GM18868 (cell line): Measurements from ENCODE around the gene ADARB2.
A peak's percentile ranks its signal among the peaks of the same experiment; 100 is the strongest.
"Not testable (repeated sequence)": the region's sequence is repeated elsewhere in the genome, so short reads cannot be mapped to it uniquely, and the experiment has no call there.

ENCODE experiments used
- ATAC-seq: cut with Tn5 transposase; IDR thresholded peaks from one replicate; pipeline ENCODE4 v1.9.1; 2021; ENCODE audit warnings: mild to moderate bottlenecking, moderate library complexity; ENCODE audit not compliant: unreplicated experiment

Gene ADARB2

GRCh38 chr10:1475098-1475591, 262.2 kb downstream of the ADARB2 start:
- no peak for ATAC-seq

DNA sequence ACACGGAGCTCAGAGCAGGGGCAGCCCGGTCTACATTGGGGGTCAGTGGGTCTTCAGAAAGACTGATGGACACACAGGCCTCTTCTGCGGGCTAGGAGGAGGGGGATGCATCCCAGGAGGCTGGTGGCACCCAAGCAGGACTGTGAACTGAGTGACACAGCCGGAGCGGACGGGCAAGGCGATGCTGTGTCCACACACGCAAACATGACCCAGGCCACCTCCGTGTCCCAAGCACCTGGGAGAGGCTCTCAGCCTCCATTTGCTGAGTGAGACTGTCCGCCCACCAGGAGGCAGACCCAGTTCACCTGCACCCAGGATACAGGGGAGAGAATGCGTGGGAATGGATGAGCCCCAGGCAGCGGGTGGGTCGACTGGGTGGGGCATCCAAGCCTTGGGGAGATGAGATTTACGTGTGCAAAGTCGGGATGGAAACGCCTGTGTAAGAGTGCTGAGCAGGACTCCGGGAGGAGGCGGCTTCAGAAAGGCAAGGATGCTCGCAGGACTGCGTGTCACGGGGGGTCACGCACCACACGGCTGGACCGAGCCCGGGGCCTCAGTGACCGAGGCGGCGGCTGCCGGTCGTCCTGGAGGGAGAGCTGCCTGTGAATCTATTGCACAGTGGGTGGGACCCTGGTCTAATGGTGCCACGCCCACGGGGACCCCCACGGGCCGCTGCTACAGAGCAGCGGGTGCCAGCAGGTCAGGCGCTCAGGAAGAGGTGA, 262.8 kb downstream of the ADARB2 start:
- no peak for ATAC-seq

GRCh38 chr10:1473874-1474273, 263.5 kb downstream of the ADARB2 start:
- ATAC-seq: no peak

GRCh38 chr10:1472178-1472958, 265.0 kb downstream of the ADARB2 start:
- no peak for ATAC-seq

GRCh38 chr10:1468811-1469210, 268.5 kb downstream of the ADARB2 start:
- no peak for ATAC-seq

DNA sequence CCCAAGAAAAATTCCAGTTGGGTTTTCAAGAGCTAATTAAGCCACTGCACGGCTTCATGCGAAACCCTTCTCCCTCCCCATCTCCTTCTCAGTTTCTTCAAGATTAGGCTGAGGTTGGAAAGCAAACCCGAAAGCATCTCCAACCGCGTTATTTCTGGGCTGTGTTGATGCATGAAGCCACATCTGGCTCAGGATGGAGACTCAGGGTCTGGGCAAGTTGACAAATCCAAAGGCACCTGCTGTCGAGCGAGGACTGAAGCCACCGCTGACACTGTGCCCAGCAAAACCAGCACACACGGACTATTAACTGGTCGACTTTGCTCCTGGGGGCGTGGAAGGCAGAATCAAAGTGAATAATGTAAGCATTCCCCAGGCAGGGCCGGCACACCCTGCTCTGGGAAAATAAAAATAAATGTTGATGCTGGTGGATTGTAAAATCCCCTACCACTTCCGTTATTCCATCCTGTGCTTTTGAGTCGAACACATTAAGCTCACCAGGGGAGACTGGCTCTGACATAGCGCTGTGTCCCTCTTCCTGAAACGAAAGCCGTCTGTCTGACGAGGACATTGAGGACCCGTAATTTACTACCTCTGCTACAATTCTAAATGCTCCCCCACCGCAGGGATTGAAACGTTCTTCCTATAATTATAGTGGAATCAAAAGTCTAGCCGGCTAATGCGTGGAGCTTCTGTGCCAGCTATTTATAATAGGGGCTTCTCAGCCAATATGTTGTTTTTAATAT, 269.8 kb downstream of the ADARB2 start:
- no peak for ATAC-seq

DNA sequence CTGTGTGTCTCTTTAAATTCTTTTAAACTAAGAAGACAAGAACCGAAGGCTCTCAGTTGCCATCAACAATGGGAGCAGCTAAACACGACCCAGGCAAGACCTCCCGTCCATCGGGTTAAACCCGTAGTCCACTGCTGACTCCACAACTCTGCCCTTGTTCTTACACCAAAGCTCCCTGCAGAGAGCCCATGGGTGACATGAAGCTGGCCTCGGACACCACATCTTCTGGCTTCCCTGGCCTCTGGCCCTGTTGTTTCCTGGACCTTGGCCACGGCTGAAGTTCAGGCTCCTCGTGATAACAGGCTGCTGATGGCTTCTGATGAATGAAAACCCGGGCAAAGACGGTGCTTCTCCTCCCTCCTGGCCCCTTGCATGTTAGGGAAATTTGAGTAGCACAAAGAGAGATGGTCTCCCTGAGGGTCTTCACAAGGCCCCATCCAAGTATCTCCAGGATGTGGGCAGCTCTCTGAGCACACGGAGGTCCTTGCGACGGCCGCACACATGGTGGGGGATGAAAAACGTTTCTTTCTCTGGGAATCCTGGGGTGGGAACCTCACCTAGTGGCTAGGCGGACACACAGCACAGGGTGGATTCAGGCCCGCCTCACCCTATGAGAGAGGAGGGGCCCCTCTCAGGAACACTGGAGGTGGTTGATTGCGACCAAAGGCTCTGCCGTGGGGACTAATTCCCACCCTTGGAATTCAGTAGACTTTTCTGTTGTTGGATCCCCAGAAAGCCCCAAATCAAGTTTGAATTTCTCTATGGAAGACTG, 271.1 kb downstream of the ADARB2 start:
- no peak for ATAC-seq

DNA sequence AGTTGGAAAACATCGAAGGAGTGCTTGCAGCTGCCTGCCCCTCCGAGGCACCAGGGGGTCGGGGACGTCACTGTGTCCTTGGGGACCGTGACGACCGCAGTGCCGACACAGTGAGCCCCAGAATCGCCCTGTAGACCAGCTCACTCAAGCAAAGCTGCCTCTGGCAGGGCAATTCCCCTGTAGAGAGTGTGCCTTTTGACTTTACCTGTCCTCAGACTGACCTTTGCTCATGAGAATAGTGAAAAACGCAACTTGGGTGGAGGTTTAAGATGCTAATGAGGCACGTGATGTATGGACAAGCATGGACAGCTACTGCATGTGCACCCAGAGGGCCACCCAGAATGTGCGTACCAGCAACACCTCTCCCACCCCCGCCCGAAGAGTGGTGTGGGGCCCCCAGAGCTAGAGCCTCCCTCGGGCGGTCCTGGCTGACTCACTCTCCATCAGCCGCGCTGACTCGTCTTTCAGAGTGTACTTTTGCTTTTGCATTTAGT, 271.9 kb downstream of the ADARB2 start:
- peak; percentile 53 for ATAC-seq

DNA sequence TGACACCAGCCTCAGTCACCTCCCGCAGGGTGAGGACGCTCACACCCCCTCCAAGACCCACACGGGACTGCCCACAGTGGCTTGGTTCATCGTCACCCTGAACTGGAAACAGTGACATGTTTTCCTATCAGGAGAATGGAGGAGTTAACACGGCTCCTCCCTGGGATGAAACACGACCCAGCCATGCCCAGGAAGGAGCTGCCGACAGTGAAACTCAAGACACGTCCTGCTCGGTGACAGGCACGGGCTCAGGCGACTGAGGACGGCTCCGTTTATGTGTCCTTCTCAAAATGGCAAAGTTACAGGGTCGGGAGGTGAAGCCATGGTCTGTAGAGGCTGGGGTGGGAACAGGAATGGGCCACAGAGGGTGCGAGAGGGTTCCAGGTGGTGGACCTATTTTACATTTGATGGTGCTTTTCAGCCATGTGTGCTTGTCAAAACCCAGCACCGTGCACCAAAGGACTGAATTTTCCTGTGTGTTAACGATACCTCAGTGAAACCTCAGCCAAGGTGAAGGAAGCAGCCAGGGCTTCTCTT, 272.4 kb downstream of the ADARB2 start:
- ATAC-seq: peak; percentile 11

DNA sequence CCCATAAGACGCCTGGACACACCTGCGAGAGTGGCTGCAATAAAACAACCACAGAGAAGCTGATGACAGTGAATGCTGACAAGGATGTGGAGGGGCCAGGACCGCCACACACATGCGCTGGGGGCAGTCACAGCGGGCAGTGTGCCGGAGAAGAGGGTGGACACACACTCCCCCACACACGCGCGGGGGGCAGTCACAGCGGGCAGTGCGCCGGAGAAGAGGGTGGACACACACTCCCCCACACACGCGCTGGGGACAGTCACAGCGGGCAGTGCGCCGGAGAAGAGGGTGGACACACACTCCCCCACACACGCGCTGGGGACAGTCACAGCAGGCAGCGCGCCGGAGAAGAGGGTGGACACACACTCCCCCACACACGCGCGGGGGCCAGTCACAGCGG, 273.4 kb downstream of the ADARB2 start:
- not testable (repeated sequence) for ATAC-seq

- no peak for ATAC-seq
These were observed 274.2 kb downstream of the ADARB2 start for GRCh38 chr10:1462994-1463633.

DNA sequence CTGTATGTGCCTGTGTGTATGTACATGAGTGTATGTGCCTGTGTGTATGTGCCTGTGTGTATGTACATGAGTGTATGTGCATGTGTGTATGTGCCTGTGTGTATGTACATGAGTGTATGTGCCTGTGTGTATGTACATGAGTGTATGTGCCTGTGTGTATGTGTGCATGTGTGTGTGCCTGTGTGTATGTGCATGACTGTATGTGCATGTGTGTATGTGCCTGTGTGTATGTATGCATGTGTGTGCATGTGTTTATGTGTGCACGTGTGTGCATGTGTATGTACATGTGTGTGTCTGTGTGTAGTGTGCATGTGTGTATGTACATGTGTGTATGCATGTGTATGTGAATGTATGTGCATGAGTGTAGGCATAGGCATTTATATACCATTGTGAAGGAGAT, 274.8 kb downstream of the ADARB2 start:
- ATAC-seq: no peak

- ATAC-seq: no peak
These were observed 275.3 kb downstream of the ADARB2 start for GRCh38 chr10:1462032-1462431.

GRCh38 chr10:1461016-1461415, 276.3 kb downstream of the ADARB2 start:
- no peak for ATAC-seq

GRCh38 chr10:1459664-1460063, 277.7 kb downstream of the ADARB2 start:
- ATAC-seq: not testable (repeated sequence)

- peak; percentile 15 for ATAC-seq
These were observed 282.4 kb downstream of the ADARB2 start for GRCh38 chr10:1454951-1455350.

DNA sequence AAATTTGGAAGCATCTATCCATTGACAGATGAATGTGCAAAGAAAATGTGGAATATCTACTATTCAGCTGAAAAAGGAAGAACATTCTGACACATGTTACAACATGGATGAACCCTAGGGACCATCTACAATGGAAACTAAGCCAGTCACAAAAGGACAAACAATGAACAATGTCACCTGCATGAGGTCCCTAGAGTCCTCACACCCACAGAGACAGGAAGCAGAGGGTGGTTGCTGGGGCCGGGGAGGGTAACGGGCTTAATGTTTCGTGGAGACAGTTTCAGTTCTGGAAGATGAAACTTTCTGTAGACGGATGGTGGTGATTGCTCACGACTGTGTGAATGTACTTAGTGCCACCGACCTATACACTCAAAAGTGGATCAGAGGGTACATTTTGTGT, 282.9 kb downstream of the ADARB2 start:
- ATAC-seq: peak; percentile 98

- ATAC-seq: no peak
These were observed 284.5 kb downstream of the ADARB2 start for GRCh38 chr10:1452777-1453176.

DNA sequence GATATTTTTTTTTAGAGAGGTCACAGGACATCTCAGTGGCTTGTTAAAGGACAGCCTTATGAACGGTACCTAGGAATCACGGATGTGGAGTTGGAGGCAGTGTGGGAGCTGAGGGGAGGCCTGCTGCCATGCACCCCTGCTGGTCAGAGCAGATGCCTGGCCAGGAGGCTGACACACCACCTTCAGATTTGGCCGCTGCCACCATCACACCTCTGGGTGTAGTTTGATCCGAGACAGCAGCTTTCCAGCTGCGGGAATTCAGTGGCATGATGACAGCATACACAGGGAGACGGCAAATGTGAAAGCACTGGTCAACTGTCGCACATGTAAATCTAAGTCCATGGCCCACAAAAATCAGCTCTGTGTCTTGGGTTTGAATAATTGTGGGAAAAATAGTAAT, 285.4 kb downstream of the ADARB2 start:
- ATAC-seq: no peak

DNA sequence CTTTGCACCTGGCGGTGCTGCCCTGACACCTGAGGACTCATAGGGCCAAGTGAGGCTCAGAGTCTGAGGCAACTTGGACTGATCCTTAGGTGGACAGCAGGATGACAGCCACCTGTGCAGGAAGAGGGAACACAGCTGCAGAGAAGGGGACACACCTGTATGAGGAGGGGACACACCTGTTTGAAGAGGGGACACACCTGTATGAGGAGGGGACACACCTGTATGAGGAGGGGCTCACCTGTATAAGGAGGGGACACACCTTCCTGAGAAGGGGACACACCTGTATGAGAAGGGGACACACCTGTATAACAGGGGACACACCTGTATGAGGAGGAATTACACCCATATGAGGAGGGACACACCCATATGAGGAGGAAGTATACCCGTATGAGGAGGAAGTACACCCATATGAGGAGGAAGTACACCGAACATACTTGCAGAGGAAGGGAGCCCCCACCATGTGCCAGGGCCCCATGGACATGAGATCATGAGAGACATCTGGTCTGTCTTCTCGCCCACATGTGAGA, 285.9 kb downstream of the ADARB2 start:
- no peak for ATAC-seq
